HS-5 (cell line): Measurements from ENCODE around the gene BFAR.
"Not testable (repeated sequence)": the region's sequence is repeated elsewhere in the genome, so short reads cannot be mapped to it uniquely, and the experiment has no call there.

Experiments
- DNase-seq: peaks from one replicate; pipeline ENCODE4 v3.0.0-alpha.2; 2012; ENCODE audit warnings: low read depth

Gene BFAR

GRCh38 chr16:14636179-14636950 lies 3.6 kb downstream of the BFAR start:
- DNase-seq = not testable (repeated sequence)

GRCh38 chr16:14636951-14637240 lies 4.1 kb downstream of the BFAR start:
- DNase-seq = not testable (repeated sequence)

GRCh38 chr16:14640538-14640937 lies 7.8 kb downstream of the BFAR start:
- no peak for DNase-seq

- DNase-seq = no peak
These were observed 8.5 kb downstream of the BFAR start for GRCh38 chr16:14641206-14641605.

- DNase-seq = no peak
These were observed 9.2 kb downstream of the BFAR start for GRCh38 chr16:14641926-14642325.

- DNase-seq = no peak
These were observed 17.1 kb downstream of the BFAR start for GRCh38 chr16:14649816-14650215.

- no peak for DNase-seq
These were observed 17.9 kb downstream of the BFAR start for GRCh38 chr16:14650629-14651028.

- DNase-seq = no peak
These were observed 20.0 kb downstream of the BFAR start for GRCh38 chr16:14652726-14653125.

- DNase-seq = no peak
These were observed 25.3 kb downstream of the BFAR start for GRCh38 chr16:14658063-14658462.

- DNase-seq = no peak
These were observed 34.9 kb downstream of the BFAR start for GRCh38 chr16:14667347-14668266.

- no peak for DNase-seq
These were observed 35.9 kb downstream of the BFAR start for GRCh38 chr16:14668556-14669223.

- no peak for DNase-seq
These were observed 37.0 kb downstream of the BFAR start for GRCh38 chr16:14669776-14670175.

- DNase-seq = no peak
These were observed 39.7 kb downstream of the BFAR start for GRCh38 chr16:14672403-14672971.

GRCh38 chr16:14676633-14677032 lies 43.9 kb downstream of the BFAR start:
- no peak for DNase-seq

- DNase-seq = no peak
These were observed 44.9 kb downstream of the BFAR start for GRCh38 chr16:14677627-14678026.

- DNase-seq = no peak
These were observed 46.2 kb downstream of the BFAR start for GRCh38 chr16:14678748-14679497.

- DNase-seq = not testable (repeated sequence)
These were observed 47.6 kb downstream of the BFAR start for GRCh38 chr16:14680396-14680795.

GRCh38 chr16:14681115-14681514 lies 48.4 kb downstream of the BFAR start:
- no peak for DNase-seq

GRCh38 chr16:14682121-14682520 lies 49.4 kb downstream of the BFAR start:
- DNase-seq = no peak

- DNase-seq = not testable (repeated sequence)
These were observed 53.4 kb downstream of the BFAR start for GRCh38 chr16:14685870-14686793.

- DNase-seq = not testable (repeated sequence)
These were observed 61.4 kb downstream of the BFAR start, which contains the start of gene PLA2G10 for GRCh38 chr16:14694129-14694528. Gene PLA2G10 (minus strand): TSS chr16:14694308. CDS start chr16:14694229, 79 bp downstream.
